Fibroblast of skin of left quadriceps (primary cell): ENCODE data around the gene SCP2.
"Not testable (repeated sequence)": the region's sequence is repeated elsewhere in the genome, so short reads cannot be mapped to it uniquely, and the experiment has no call there.

Experiments
- DNase-seq, 2 experiments: peaks; one replicate each; pipeline ENCODE4 v3.0.0-alpha.2; 2013; ENCODE audit warnings: low read depth in 2 of 2

The SCP2 gene

DNA sequence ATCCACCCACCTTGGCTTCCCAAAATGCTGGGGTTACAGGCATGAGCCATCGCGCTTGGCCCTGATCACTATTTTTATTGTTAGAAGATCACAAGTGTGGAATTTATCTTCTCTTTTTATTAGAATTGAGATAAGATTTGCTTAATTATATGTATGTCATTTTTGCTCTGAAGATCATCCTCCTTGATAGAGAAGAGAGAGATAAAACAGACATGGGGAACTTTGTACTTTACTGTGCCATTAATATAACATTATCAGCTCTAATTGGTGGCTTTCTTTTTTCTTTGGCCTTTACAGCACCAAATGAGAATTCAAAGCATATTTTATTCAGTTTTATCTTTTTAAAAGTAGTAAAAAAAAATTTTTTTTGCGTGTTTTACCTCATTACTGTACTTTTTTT is 46.8 kb downstream of the SCP2 start:
- DNase-seq = no peak

GRCh38 chr1:52976183-52977035 is 49.3 kb downstream of the SCP2 start:
- no peak for DNase-seq

- no peak for DNase-seq
Measured at GRCh38 chr1:52978045-52978444, 51.0 kb downstream of the SCP2 start.

- not testable (repeated sequence) for DNase-seq
Measured at GRCh38 chr1:52992733-52993132, 65.7 kb downstream of the SCP2 start.

- DNase-seq = no peak
Measured at GRCh38 chr1:52994656-52995055, 67.6 kb downstream of the SCP2 start.

DNA sequence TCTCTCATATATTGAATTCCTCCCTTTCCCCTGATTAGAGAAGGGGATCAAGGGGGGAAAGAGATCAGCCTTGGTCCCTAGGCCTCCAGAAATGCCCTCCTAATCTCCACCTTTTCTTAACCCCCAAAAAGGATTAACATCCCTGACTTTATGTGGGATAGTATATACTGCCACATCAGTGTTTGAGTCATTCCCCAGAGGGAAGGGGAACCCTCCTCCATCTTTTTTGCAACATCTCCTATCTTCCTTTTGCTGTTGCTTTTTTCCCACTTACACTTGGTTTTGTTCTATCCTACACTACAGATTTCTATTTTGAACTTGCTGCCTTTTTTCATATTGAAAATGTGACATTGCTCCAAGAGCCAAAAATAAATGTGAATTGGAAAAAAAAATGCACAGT is 69.6 kb downstream of the SCP2 start:
- DNase-seq = no peak

- DNase-seq = no peak
Measured at GRCh38 chr1:53001128-53001527, 74.1 kb downstream of the SCP2 start.

DNA sequence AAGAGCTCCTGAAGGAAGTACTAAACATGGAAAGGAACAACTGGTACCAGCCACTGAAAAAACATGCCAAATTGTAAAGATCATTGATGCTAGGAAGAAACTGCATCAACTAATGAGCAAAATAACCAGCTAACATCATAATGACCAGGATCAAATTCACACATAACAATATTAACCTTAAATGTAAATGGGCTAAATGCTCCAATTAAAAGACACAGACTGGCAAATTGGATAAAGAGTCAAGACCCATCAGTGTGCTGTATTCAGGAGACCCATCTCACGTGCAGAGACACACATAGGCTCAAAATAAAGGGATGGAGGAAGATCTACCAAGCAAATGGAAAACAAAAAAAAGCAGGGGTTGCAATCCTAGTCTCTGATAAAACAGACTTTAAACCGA is 79.5 kb downstream of the SCP2 start:
- not testable (repeated sequence) for DNase-seq

DNA sequence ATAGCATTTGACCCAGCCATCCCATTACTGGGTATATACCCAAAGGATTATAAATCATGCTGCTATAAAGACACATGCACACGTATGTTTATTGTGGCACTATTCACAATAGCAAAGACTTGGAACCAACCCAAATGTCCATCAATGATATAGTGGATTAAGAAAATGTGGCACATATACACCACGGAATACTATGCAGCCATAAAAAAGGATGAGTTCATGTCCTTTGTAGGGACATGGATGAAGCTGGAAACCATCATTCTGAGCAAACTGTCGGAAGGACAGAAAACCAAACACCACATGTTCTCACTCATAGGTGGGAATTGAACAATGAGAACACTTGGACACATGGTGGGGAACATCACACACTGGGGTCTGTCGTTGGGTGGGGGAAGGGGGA is 83.2 kb downstream of the SCP2 start:
- not testable (repeated sequence) for DNase-seq

DNA sequence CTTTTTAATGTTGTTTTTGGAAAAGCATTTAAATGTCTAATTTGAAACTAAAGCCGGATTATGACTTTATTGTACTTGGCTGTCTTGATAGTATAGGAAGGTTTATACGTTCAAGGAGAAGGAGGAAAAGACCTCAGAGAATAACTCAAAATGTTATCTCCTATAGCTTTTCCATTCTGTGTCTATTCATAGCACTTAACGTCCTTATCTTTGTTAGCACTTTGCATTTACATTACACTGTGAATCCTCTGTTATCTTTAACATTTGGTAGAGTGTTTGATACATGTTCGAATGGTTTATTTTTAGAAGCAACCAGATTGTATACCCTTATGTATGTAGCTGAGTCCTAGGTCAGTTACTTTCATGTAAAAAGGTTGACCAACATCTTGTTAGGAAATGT is 84.1 kb downstream of the SCP2 start:
- no peak for DNase-seq

DNA sequence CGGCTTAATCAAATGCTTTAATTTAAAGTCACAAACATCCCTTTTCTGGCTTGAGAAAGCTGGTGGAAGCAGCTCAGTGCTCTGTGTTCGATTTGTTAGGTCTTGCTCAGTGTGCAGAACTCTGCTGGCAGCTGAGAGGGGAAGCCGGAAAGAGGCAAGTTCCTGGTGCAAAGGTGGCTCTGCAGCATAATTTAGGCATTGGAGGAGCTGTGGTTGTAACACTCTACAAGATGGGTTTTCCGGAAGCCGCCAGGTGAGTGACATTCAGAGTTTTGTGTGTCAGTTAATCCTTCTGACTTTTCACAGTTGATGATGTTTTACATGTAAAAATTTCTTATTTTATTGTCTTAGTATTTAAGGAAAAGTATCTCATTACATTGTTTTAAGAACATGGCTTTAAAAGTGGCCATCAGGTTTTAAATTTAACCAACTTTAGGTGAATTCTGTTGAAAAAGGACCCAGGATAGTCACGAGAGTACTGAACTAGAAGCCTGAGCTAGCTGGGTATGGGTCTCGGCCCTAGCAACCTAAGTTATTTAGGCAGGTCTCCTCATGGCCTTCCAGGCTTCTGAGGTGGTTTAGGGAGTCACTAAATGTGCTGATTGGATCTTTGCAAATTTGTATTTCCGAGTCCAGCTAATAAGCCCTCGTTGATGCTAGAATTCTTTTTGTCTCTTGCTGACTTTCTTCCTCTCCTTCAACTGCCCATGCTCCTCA is 87.9 kb downstream of the SCP2 start:
- peak; percentile 75 for DNase-seq

GRCh38 chr1:53015508-53015860 is 88.4 kb downstream of the SCP2 start:
- DNase-seq = no peak

DNA sequence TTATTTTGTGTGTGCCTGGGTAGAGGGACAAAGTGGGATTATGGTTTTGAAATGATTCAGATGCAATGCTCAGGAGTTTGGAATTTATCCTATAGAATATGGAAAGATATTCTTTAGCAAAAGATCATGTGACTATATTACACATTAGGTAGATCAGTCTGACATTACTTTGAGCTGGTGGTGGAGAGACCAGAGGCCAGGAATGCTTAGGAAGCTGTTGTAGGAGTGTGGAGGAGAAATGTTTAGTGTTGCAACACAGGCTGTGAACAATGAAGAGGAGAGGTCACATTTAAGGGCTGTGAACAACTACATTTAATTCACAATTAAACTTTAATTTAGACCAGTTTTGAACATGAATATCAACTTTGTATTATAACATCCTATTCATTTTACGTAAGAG is 89.6 kb downstream of the SCP2 start:
- DNase-seq = no peak

- no peak for DNase-seq
Measured at GRCh38 chr1:53020588-53020987, 93.5 kb downstream of the SCP2 start.

DNA sequence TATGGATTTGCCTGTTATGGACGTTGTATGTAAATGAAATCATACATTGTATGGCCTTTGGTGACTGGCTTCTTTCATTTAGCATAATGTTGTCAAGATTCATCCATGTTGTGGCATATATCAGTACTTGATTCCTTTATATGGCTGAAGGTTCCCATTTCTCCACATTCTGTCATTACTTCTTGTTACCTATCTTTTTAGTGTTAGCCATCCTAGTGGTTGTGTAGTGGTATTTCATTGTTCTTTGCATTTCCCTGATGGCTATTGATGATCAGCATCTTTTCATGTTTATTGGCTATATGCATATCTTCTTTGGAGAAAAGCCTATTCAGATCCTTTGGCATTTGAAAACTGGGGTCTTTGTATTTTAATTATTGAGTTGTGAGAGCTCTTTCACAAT is 95.1 kb downstream of the SCP2 start:
- no peak for DNase-seq

DNA sequence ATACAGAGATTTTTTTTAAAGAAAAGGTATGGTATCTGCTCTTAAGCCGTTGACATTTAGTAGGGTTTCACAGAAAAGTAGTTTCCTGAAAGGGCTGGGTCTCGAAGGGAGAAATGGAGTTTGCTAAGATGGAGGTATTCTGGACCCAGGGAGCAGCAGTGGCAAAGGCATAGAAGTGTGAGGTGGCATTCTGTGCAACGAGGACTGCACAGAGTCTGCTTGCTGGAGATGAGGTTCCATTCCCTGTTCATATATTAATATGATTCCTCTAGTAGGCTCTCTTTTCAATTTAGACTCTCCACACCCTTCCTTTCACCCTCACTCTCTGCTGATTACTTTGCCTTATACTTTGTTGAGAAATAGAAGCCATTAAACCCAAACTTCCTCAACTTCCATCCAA is 96.5 kb downstream of the SCP2 start:
- no peak for DNase-seq

GRCh38 chr1:53024117-53024516 is 97.0 kb downstream of the SCP2 start:
- no peak for DNase-seq

GRCh38 chr1:53025034-53025768 is 98.1 kb downstream of the SCP2 start:
- no peak for DNase-seq

DNA sequence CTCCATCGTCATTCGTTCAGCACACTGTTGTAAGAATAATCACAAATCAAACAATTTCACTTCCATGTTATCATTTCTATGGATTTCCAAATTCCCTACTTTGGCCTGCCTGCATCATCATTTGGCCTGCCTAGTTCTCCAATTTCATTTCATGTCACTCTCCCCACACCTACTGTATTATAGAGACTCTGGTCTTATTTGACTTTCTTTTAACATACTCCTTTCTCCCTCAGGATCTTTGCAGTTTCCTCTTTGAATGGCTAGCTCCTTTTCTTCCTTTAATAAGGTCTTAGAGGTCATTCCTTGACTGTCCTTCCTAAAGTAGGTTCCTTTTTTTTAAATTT is 98.7 kb downstream of the SCP2 start:
- no peak for DNase-seq

GRCh38 chr1:53026254-53026653 is 99.2 kb downstream of the SCP2 start:
- DNase-seq = no peak

GRCh38 chr1:53031732-53032131 is 104.7 kb downstream of the SCP2 start:
- no peak for DNase-seq

DNA sequence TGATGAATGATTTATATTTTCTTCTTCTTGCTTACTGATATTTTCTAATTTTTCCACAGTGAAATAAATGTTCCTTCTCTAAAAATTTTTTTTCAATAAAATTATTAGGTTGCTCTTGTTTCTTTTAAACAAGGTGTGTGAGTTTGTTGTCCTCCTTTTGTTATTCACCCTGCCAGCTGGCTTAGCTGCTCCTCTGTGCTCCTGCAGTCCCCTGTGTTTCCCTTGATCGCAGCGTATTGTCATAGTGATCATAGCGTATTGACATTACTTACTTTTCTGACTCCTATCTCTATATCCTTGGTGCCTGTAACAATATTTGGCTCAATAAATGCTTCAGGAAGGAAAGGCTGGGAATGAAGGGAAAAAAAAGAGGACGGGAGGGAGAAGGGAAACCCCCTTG is 110.1 kb downstream of the SCP2 start:
- no peak for DNase-seq

GRCh38 chr1:53038566-53038965 is 111.5 kb downstream of the SCP2 start:
- DNase-seq = no peak
